H9 (cell line): ENCODE results near the gene AFAP1. TPM values are rescaled to one million over a fixed set of nuclear protein-coding genes. Genes with fewer than 3 reads are reported as not detected.

ENCODE experiments used
- DNase-seq: peaks from one replicate; pipeline ENCODE4 v3.0.0-alpha.2; 2017
- H2AFZ ChIP-seq: one replicate; pipeline ENCODE4 v1.6.1; 2013; ENCODE audit warnings: mild to moderate bottlenecking, low read length, control low read depth, moderate library complexity
- H2AK5ac ChIP-seq: 2 replicates; pipeline ENCODE4 v1.6.1; 2013; ENCODE audit warnings: low read length, control low read depth, mixed read lengths; ENCODE audit not compliant: insufficient read length
- H2BK120ac ChIP-seq: one replicate; pipeline ENCODE4 v1.6.1; 2013; ENCODE audit warnings: low read depth, mild to moderate bottlenecking, low read length, control low read depth, inconsistent platforms; ENCODE audit not compliant: poor library complexity, severe bottlenecking
- H2BK12ac ChIP-seq: 2 replicates; pipeline ENCODE4 v1.6.1; 2013; ENCODE audit warnings: low read length, control low read depth, mixed read lengths, low read depth; ENCODE audit not compliant: insufficient read length
- H2BK15ac ChIP-seq: 2 replicates; pipeline ENCODE4 v1.6.1; 2013; ENCODE audit warnings: low read depth, low read length, control low read depth
- H2BK20ac ChIP-seq: one replicate; pipeline ENCODE4 v1.6.1; 2013; ENCODE audit warnings: low read depth, mild to moderate bottlenecking, low read length, control low read depth, inconsistent platforms; ENCODE audit not compliant: poor library complexity, severe bottlenecking
- H2BK5ac ChIP-seq: 2 replicates; pipeline ENCODE4 v1.6.1; 2013; ENCODE audit warnings: low read length, control low read depth, mixed read lengths; ENCODE audit not compliant: insufficient read length
- H3K14ac ChIP-seq: 2 replicates; pipeline ENCODE4 v1.6.1; 2013; ENCODE audit warnings: low read length, control low read depth; ENCODE audit not compliant: insufficient read depth
- H3K18ac ChIP-seq: 2 replicates; pipeline ENCODE4 v1.6.1; 2013; ENCODE audit warnings: low read depth, mild to moderate bottlenecking, mixed read lengths, low read length, control low read depth; ENCODE audit not compliant: insufficient read length
- H3K23ac ChIP-seq: 2 replicates; pipeline ENCODE4 v1.6.1; 2013; ENCODE audit warnings: low read length, control low read depth, mixed read lengths, low read depth; ENCODE audit not compliant: insufficient read length
- H3K23me2 ChIP-seq: 2 replicates; pipeline ENCODE4 v1.6.1; 2013; ENCODE audit warnings: low read depth, mild to moderate bottlenecking, mixed read lengths, low read length, control low read depth; ENCODE audit not compliant: insufficient read length, poor library complexity, severe bottlenecking
- H3K27ac ChIP-seq: 2 replicates; pipeline ENCODE4 v1.5.1; 2013; ENCODE audit warnings: low read length, control low read depth, mixed read lengths, low read depth; ENCODE audit not compliant: insufficient read length
- H3K27me3 ChIP-seq: 2 replicates; pipeline ENCODE4 v1.6.1; 2013; ENCODE audit warnings: low read length, control low read depth, inconsistent platforms; ENCODE audit not compliant: insufficient read depth
- H3K4ac ChIP-seq: 2 replicates; pipeline ENCODE4 v1.6.1; 2013; ENCODE audit warnings: low read depth, mild to moderate bottlenecking, control low read depth, inconsistent platforms, low read length, moderate library complexity
- H3K4me1 ChIP-seq: 2 replicates; pipeline ENCODE4 v1.6.1; 2013; ENCODE audit warnings: low read length, control low read depth, inconsistent platforms; ENCODE audit not compliant: insufficient read depth
- H3K4me2 ChIP-seq: 2 replicates; pipeline ENCODE4 v1.6.1; 2013; ENCODE audit warnings: low read length, control low read depth, mixed read lengths; ENCODE audit not compliant: insufficient read length, insufficient read depth
- H3K56ac ChIP-seq: 2 replicates; pipeline ENCODE4 v1.6.1; 2013; ENCODE audit warnings: low read depth, mild to moderate bottlenecking, mixed read lengths, low read length, control low read depth; ENCODE audit not compliant: insufficient read length
- H3K79me1 ChIP-seq: 2 replicates; pipeline ENCODE4 v1.6.1; 2013; ENCODE audit warnings: low read depth, mild to moderate bottlenecking, moderate library complexity, low read length, control low read depth, inconsistent platforms; ENCODE audit not compliant: insufficient read depth, poor library complexity, severe bottlenecking
- H3K79me2 ChIP-seq: 2 replicates; pipeline ENCODE4 v1.6.1; 2013; ENCODE audit warnings: low read length, control low read depth, inconsistent platforms; ENCODE audit not compliant: insufficient read depth
- H3K9ac ChIP-seq: 2 replicates; pipeline ENCODE4 v1.6.1; 2013; ENCODE audit warnings: low read length, control low read depth, mixed read lengths; ENCODE audit not compliant: insufficient read length; ENCODE audit errors: extremely low read depth
- H3K9me3 ChIP-seq: one replicate; pipeline ENCODE4 v1.6.1; 2013; ENCODE audit warnings: low read depth, low read length, inconsistent platforms; ENCODE audit not compliant: control insufficient read depth
- H3T11ph ChIP-seq: one replicate; pipeline ENCODE4 v1.6.1; 2013; ENCODE audit warnings: mild to moderate bottlenecking, low read length, control low read depth, inconsistent platforms
- H4K20me1 ChIP-seq: one replicate; pipeline ENCODE4 v1.6.1; 2013; ENCODE audit not compliant: control insufficient read depth, insufficient read length, insufficient read depth
- H4K5ac ChIP-seq: 2 replicates; pipeline ENCODE4 v1.6.1; 2013; ENCODE audit warnings: low read depth, mild to moderate bottlenecking, mixed read lengths, low read length, control low read depth; ENCODE audit not compliant: insufficient read length
- H4K8ac ChIP-seq: replicated peaks from 2 replicates; pipeline ENCODE4 v1.6.1; 2013; ENCODE audit warnings: low read length, control low read depth, mixed read lengths, low read depth; ENCODE audit not compliant: insufficient read length
- H4K91ac ChIP-seq: 2 replicates; pipeline ENCODE4 v1.6.1; 2013; ENCODE audit warnings: low read depth, mild to moderate bottlenecking, moderate library complexity, mixed read lengths, low read length, control low read depth; ENCODE audit not compliant: insufficient read length
- H3K27ac Mint-ChIP-seq, 3 experiments: 2 replicates in 2 of 3; 3 replicates in 1 of 3; pipeline ENCODE4 v1.8.0; 2020 to 2021; ENCODE audit warnings: mixed read lengths in 3 of 3, mild to moderate bottlenecking in 1 of 3, moderate library complexity in 1 of 3
- H3K27me3 Mint-ChIP-seq: 2 replicates; pipeline ENCODE4 v1.8.0; 2021; ENCODE audit warnings: low read depth, mild to moderate bottlenecking, moderate library complexity, mixed read lengths
- H3K36me3 Mint-ChIP-seq, 3 experiments: 2 replicates in 2 of 3; 3 replicates in 1 of 3; pipeline ENCODE4 v1.8.0; 2020 to 2021; ENCODE audit warnings: low read depth in 3 of 3, mixed read lengths in 3 of 3; ENCODE audit not compliant: insufficient read depth in 1 of 3
- H3K4me1 Mint-ChIP-seq, 2 experiments: 2 replicates each; pipeline ENCODE4 v1.8.0; 2020; ENCODE audit warnings: mixed read lengths in 2 of 2
- H3K4me3 Mint-ChIP-seq, 2 experiments: 2 replicates in 1 of 2; 3 replicates in 1 of 2; pipeline ENCODE4 v1.8.0; 2020 to 2021; ENCODE audit warnings: mild to moderate bottlenecking in 2 of 2, mixed read lengths in 2 of 2, moderate library complexity in 1 of 2
- H3K9me3 Mint-ChIP-seq, 2 experiments: 2 replicates in 1 of 2; 3 replicates in 1 of 2; pipeline ENCODE4 v1.8.0; 2020; ENCODE audit warnings: mild to moderate bottlenecking in 2 of 2, mixed read lengths in 2 of 2, moderate library complexity in 1 of 2
- CTCF ChIP-seq: fragments of 200-600 bp; sonication (generic); conservative IDR thresholded peaks from 3 replicates; pipeline ENCODE4 v1.8.0; 2021; ENCODE audit warnings: antibody characterized with exemption, mild to moderate bottlenecking
- WGBS: extraction: QIAGEN DNeasy Blood & Tissue Kit; methylation state at CpG from one replicate; pipeline ENCODE4 v1.1.7; 2013; ENCODE audit warnings: missing lambda C conversion rate, low lambda C conversion rate, mixed read lengths; ENCODE audit not compliant: insufficient read length; ENCODE audit errors: extremely low coverage; 5-methylcytosine and 5-hydroxymethylcytosine counted together
- total RNA-seq: library from RNA; stranded (reverse); gene quantifications from 2 replicates; pipeline ENCODE4 v1.2.1, GENCODE V29; 2021

Gene AFAP1
- total RNA-seq, 1 experiment from 2014 or later: 6.5 TPM

GRCh38 chr4:7831330-7831729 lies 108.3 kb downstream of the AFAP1 start:
- Histone ChIP-seq H3K79me2 (no peaks in the 10 kb centered on the region), H2BK15ac (no peak overlapping the region), H2AFZ (no peak overlapping the region), H2BK20ac (no peak overlapping the region), H3K9me3 (no peaks in the 10 kb centered on the region), H2BK120ac (no peak overlapping the region), H3K23ac (no peak overlapping the region), H3K4me1 (peaks cover 6% of the 10 kb centered on the region; the same call in 1 of the 2 replicates), H3T11ph (no peak overlapping the region), H4K91ac (no peak overlapping the region), H3K79me1 (no peaks in the 10 kb centered on the region), H4K8ac (no peak overlapping the region), H3K4me2 (no peak overlapping the region), H4K5ac (no peak overlapping the region), H3K14ac (no peak overlapping the region), H3K27me3 (no peaks in the 10 kb centered on the region), H3K27ac (no peak overlapping the region), H3K23me2 (no peaks in the 10 kb centered on the region), H3K4ac (no peak overlapping the region), H2BK12ac (no peak overlapping the region), H3K18ac (no peak overlapping the region), H3K9ac (no peak overlapping the region), H2BK5ac (no peak overlapping the region), H4K20me1 (no peaks in the 10 kb centered on the region), H3K56ac (no peak overlapping the region), H2AK5ac (no peak overlapping the region)
- H3K9me3 Mint-ChIP-seq: peaks cover 0 to 8% of the 10 kb centered on the region in 2 experiments; a peak in 2 of 5 replicates
- WGBS: no CpG with 5 or more reads among the region's 7 CpGs
- 0 out of 7 replicates have a peak overlapping the region, but pooled peaks of 1 of the 3 experiments have one; percentile 4 for H3K27ac Mint-ChIP-seq
- peaks cover 16 to 31% (median 23%) of the 10 kb centered on the region in 3 experiments for H3K36me3 Mint-ChIP-seq
- peaks cover 26 to 27% of the 10 kb centered on the region in 2 experiments for H3K4me1 Mint-ChIP-seq
- TF ChIP-seq CTCF: no peak
- no peak overlapping the region for H3K4me3 Mint-ChIP-seq
- no peaks in the 10 kb centered on the region for H3K27me3 Mint-ChIP-seq
- DNase-seq: no peak
